Epithelial cell of umbilical artery (primary cell): ENCODE measurements around the gene JUN. TPM values are rescaled to one million over a fixed set of nuclear protein-coding genes. Genes with fewer than 3 reads are reported as not detected.

Experiments
- total RNA-seq: library from RNA; depleted of rRNA; stranded (reverse); fragments of >200 nt; gene quantifications from 2 replicates; pipeline ENCODE4 v1.2.3, GENCODE V29; 2014

The JUN gene
- 114 and 128 TPM in 2 replicates for total RNA-seq

GRCh38 chr1:58783993-58784757 is at the start of gene JUN:
Gene JUN, minus strand, starts transcription at chr1:58784047. Its CDS starts 977 bp downstream, at chr1:58783070.

Other genes with a start within 250 kb of the JUN start
- gene OMA1, start 237.3 kb downstream of the JUN start, total RNA-seq, result 12.3 and 20.7 TPM in 2 replicates
- 0.65 and 6.1 TPM in 2 replicates for gene TACSTD2, start 206.8 kb downstream of the JUN start, total RNA-seq
- 11.7 and 29.2 TPM in 2 replicates for gene MYSM1, start 84.0 kb downstream of the JUN start, total RNA-seq